Measurements from ENCODE around the gene GABBR1. TPM values are rescaled to one million over a fixed set of nuclear protein-coding genes. Genes with fewer than 3 reads are reported as not detected.

The GABBR1 gene
- polyA plus RNA-seq, 1 donor (not counting 4 experiments of a cell fraction or from before 2014, with no cell fraction given) = 18.9 TPM

DNA sequence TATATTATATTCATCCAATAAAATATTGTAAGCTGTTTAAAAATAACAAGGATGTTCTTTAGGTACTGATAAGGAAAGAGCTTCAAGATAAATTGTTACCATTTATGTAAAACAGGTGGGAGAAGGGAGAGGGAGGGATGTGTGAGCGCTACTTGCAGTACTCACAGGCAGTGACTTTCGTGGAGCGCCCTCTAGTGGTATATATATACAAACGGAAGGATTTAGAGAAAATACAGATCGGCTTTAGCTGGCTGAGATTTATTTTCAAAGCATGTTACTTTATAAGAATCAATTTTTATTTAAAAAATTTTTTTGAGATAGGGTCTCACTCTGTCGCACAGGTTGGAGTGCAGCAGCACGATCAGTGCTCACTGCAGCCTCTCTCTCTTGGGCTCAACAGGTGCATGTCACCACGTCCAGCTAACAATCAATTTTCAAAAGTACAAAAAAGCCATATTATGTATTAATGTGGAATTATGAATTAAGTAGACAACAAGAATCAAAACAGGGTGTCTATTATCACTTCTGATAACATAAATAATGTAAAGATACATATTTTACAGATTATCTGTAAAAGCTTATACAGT is 20.6 kb upstream of the GABBR1 start:
- Histone ChIP-seq H4K20me1 (ENCODE audit: control insufficient read depth, extremely low read depth, insufficient read depth, low read length) (no peaks in the 10 kb centered on the region), H3K9me3 (ENCODE audit: control insufficient read depth, low read depth, low read length) (no peaks in the 10 kb centered on the region), H3K4me1 (ENCODE audit: control insufficient read depth, extremely low read depth, insufficient read depth, low read length) (peaks cover 11% of the 10 kb centered on the region), H3K36me3 (ENCODE audit: control insufficient read depth in 2 of 2, extremely low read depth in 1 of 2, insufficient read depth in 2 of 2, low read length in 2 of 2) (no peaks in the 10 kb centered on the region), H3K27me3 (ENCODE audit: control insufficient read depth, extremely low read depth, insufficient read depth, low read length) (no peaks in the 10 kb centered on the region), H3K79me2 (ENCODE audit: control insufficient read depth, insufficient read depth, low read length) (no peaks in the 10 kb centered on the region), H3K27ac (ENCODE audit: control insufficient read depth, insufficient read depth, low read length) (no peak overlapping the region), H3K9me1 (ENCODE audit: control insufficient read depth, extremely low read depth, insufficient read depth, low read length) (no peaks in the 10 kb centered on the region), H3K4me2 (ENCODE audit: control insufficient read depth, extremely low read depth, insufficient read depth, low read depth, low read length) (no peak overlapping the region), H3K9ac (ENCODE audit: control insufficient read depth, extremely low read depth, insufficient read depth, low read length) (no peak overlapping the region), H2AFZ (ENCODE audit: control insufficient read depth, low read length) (no peak overlapping the region), H3K4me3 (ENCODE audit: control insufficient read depth in 2 of 3, extremely low read depth in 1 of 3, insufficient read depth in 2 of 3, low read depth in 1 of 3, low read length in 3 of 3) (no peak overlapping the region)
- dilution Hi-C loops (cut with MboI; ENCODE audit: extremely low pct_ligation_motif_present, low sequenced_read_pairs) = no loop called here
- DNase-seq (ENCODE audit: low read depth, low spot score) (no peak), FAIRE-seq (no peak)
- peak; percentile 58 to 72 (median 70) for TF ChIP-seq CTCF (optimal IDR thresholded peaks at IDR 0.05 in 1 of 3, IDR thresholded peaks at IDR 0.05 in 1 of 3, conservative IDR thresholded peaks at IDR 0.05 in 1 of 3; ENCODE audit: extremely low read depth in 1 of 3, insufficient read depth in 2 of 3, low read length in 3 of 3)
- no peak for TF ChIP-seq EZH2 (IDR thresholded peaks at IDR 0.05; ENCODE audit: low read length)

- no peak overlapping the region for H3K4me3 ChIP-seq (ENCODE audit: control insufficient read depth in 2 of 3, extremely low read depth in 1 of 3, insufficient read depth in 2 of 3, low read depth in 1 of 3, low read length in 3 of 3)
- H3K4me2 ChIP-seq (ENCODE audit: control insufficient read depth, extremely low read depth, insufficient read depth, low read depth, low read length) = no peak overlapping the region
- H2AFZ ChIP-seq (ENCODE audit: control insufficient read depth, low read length) = no peak overlapping the region
- no peaks in the 10 kb centered on the region for H3K36me3 ChIP-seq (ENCODE audit: control insufficient read depth in 2 of 2, extremely low read depth in 1 of 2, insufficient read depth in 2 of 2, low read length in 2 of 2)
- no peak overlapping the region for H3K9ac ChIP-seq (ENCODE audit: control insufficient read depth, extremely low read depth, insufficient read depth, low read length)
- H3K27me3 ChIP-seq (ENCODE audit: control insufficient read depth, extremely low read depth, insufficient read depth, low read length) = no peaks in the 10 kb centered on the region
- DNase-seq (ENCODE audit: low read depth, low spot score) (no peak), FAIRE-seq (no peak)
- dilution Hi-C loops (cut with MboI; ENCODE audit: extremely low pct_ligation_motif_present, low sequenced_read_pairs) = no loop called here
- H3K4me1 ChIP-seq (ENCODE audit: control insufficient read depth, extremely low read depth, insufficient read depth, low read length) = peaks cover 16% of the 10 kb centered on the region
- no peak for TF ChIP-seq CTCF (optimal IDR thresholded peaks at IDR 0.05 in 1 of 3, IDR thresholded peaks at IDR 0.05 in 1 of 3, conservative IDR thresholded peaks at IDR 0.05 in 1 of 3; ENCODE audit: extremely low read depth in 1 of 3, insufficient read depth in 2 of 3, low read length in 3 of 3)
- TF ChIP-seq EZH2 (IDR thresholded peaks at IDR 0.05; ENCODE audit: low read length) = no peak
- no peaks in the 10 kb centered on the region for H4K20me1 ChIP-seq (ENCODE audit: control insufficient read depth, extremely low read depth, insufficient read depth, low read length)
- no peaks in the 10 kb centered on the region for H3K9me3 ChIP-seq (ENCODE audit: control insufficient read depth, low read depth, low read length)
- no peaks in the 10 kb centered on the region for H3K9me1 ChIP-seq (ENCODE audit: control insufficient read depth, extremely low read depth, insufficient read depth, low read length)
- H3K79me2 ChIP-seq (ENCODE audit: control insufficient read depth, insufficient read depth, low read length) = no peaks in the 10 kb centered on the region
- H3K27ac ChIP-seq (ENCODE audit: control insufficient read depth, insufficient read depth, low read length) = no peak overlapping the region
Observed at GRCh38 chr6:29652198-29652584, 19.2 kb upstream of the GABBR1 start.

Data from keratinocyte (primary cell).